Right ventricle myocardium superior (tissue), 1 donor: ENCODE results near the gene PLA2G4F. TPM values are rescaled to one million over a fixed set of nuclear protein-coding genes. Genes with fewer than 3 reads are reported as not detected.

Source experiments
- ATAC-seq: fragments of 200-7000 bp; cut with Tn5 transposase; one replicate; pipeline ENCODE4 v1.9.1; 2020; ENCODE audit warnings: mild to moderate bottlenecking; ENCODE audit not compliant: poor library complexity
- DNase-seq: peaks from one replicate; pipeline ENCODE4 v3.0.0-alpha.2; 2020
- intact Hi-C: fragments of 100-400 bp; cut with DNase I; formaldehyde crosslinking; loops from one replicate; pipeline ENCODE4 v1.11.2; 2022
- total RNA-seq: library from RNA; stranded (reverse); fragmentation: NEBNext Ultra II Directional; extraction: Animal tissue kit (Norgen Biotek cat#: 25700); gene quantifications from one replicate; pipeline ENCODE4 v1.2.1, GENCODE V29; 2021
- donor health status: DM: no; HTN: yes; CAD: no; lungs with severe emphysema.

The PLA2G4F gene
- total RNA-seq, 1 donor from 2014 or later: 4.6 TPM

DNA sequence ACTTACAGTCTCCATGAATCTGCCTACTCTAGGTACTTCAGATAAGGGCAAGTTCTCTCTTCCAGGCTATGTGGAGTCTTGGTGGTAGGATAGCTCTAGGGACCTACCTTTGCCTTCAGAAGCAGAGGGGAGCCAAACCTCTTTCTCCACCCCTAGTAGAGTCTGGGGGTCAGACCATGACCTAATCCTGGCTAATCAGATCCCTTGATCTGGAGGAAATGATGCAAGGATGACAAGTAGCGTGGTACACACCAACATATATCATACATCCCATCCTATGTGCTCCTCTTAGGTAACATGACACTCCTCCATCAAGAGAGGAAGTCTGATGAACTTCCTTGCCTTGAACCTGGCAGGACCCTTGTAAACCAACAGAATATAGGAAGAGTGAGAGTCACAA, 15.4 kb upstream of the PLA2G4F start:
- intact Hi-C loops: no loop called here
- no peak for DNase-seq
- no peak for ATAC-seq

DNA sequence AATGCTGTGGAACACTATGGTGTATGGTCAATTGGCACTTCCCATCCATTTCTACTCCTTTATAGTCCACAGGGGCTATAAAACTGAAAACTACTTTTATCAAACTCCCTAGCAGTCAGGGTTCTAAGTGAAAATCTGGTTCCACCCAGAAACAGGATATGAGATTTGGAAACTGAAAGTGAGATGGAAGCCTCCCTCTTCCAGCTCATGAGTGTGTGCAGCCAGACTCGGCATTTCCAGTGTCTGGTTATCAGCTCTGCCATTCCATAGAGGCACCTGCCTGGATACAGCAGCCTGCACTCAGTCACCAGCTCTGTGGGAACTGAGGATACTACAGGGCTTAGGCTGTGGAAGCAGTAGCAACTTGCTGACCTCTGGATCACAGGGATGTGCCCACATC, 14.7 kb upstream of the PLA2G4F start:
- DNase-seq (no peak), ATAC-seq (peak; percentile 20)
- intact Hi-C loops: no loop called here

DNA sequence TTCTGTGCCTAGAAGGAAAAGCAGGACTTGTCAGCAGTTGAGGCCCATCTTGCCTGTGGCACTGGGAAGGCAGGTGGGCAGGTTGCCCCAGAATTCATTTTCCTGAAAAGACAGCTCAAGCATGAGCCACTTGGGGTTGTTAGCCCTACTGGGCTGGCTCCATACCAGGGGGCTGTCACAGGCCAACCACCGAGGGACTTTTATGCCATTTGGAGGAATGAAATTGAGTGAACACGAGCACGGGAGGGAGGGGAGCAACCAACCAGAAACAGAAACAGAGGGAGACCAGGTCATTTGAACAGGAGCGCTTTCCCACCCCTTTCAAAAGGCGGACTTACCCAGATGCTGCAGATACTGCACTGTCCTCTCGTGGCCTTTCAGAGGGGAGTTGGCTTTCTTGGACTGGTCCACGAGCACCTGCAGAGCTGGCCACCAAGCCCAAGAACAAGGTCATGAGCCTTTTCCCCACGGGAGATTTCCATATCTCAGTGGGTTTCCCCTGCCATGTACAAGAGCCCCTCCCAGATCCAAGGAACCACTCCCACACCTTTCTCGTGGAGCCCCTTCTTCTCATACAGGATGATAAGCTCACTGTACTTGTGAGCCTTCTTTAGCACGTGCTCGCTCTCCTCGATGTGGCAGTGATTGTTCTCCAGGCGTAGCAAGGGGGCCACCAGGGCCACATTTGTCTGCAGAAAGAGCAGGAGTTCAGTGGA, 9.9 kb upstream of the PLA2G4F start:
- intact Hi-C loops: no loop called here
- DNase-seq (no peak), ATAC-seq (no peak)

DNA sequence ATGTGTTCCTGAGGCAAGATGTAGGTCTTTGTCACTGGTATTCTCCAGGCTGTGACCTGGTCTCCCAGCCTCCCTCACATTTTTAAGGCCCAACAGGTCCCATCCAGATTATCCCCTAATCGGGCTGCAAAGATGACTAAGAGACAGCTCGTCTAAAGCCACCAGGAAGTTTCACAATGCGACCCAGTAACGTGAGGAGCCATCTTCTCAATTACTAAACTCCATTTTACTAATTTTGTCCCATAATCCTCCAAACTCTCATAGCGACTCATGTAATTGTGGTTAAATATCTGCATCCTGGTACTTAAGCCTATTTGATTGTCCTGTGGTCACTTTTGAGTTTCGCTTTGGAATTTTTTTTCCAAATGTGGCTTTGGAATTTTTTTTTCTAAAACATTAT, 8.7 kb upstream of the PLA2G4F start:
- DNase-seq (no peak), ATAC-seq (no peak)
- intact Hi-C loops: no loop called here

DNA sequence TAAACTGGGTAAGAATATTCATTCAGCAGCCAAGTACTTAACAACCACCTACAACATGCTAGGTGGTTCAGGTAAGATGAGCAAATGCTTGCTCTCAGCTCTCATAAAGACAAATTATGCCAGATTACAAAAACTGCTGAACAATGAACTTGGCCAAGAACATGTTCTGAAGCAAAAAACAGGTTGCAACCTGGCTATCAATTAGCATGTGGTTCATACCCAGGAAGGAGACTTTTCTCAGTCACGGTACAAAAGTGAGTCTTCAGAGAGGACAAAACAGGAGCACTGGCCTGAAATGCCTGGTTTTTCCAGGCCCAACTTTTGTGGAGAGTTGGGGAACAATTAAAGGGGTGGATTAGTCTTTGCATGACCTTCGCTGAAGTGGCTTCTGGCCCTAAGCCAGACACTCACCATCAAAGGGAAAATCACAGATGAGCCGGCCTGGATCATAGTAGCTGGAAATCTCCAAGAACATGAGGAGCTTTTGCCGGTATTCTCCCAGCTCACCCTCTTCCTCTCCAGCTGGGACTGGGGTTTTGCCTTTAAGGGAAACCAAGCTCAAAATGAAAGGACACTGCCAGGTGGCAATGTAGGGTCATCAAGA, 7.6 kb upstream of the PLA2G4F start:
- intact Hi-C loops: no loop called here
- ATAC-seq (no peak), DNase-seq (no peak)

DNA sequence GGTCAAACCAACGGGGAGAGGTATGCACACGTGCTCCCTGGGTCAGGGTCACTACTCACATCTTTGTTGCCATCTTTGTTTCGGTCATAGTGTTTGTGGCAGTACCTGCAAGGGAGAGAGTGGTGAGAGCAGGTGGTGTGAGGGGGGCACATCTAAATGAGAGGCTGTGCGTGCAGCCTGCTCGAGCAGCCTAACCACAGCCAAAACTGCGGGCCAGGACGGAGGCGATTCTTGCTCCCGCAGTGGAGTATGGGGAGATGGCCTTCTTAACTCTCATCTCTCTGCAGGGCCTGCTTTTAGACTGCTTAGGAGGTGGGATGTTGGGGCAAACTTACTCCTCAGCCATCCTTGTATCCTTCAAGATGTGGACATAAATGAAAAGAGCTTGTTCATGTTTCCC, 6.9 kb upstream of the PLA2G4F start:
- DNase-seq: no peak
- ATAC-seq: no peak

DNA sequence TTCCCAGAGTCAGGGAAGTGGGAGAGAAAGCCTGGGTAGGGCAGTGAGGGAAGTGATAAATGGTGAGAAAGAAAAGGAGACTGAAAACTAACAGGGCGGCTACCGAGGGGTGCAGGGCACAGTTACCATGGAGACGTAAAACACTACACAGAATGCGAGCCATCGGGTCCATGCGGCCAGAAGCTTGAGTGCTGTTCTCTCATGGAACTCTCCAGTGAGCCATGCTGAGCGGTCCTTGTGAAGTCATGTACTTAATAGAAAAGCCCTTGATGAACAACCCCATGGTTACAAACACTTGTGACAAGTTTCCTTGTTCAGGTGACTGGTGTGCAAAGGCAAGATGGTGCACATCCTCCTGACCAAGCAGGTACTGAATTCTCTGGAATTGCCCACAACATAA, 3.7 kb upstream of the PLA2G4F start:
- ATAC-seq: no peak
- intact Hi-C loops: no loop called here
- no peak for DNase-seq

More for the DNA sequence above, 6.9 kb upstream of the PLA2G4F start:
- intact Hi-C loops: no loop called here

DNA sequence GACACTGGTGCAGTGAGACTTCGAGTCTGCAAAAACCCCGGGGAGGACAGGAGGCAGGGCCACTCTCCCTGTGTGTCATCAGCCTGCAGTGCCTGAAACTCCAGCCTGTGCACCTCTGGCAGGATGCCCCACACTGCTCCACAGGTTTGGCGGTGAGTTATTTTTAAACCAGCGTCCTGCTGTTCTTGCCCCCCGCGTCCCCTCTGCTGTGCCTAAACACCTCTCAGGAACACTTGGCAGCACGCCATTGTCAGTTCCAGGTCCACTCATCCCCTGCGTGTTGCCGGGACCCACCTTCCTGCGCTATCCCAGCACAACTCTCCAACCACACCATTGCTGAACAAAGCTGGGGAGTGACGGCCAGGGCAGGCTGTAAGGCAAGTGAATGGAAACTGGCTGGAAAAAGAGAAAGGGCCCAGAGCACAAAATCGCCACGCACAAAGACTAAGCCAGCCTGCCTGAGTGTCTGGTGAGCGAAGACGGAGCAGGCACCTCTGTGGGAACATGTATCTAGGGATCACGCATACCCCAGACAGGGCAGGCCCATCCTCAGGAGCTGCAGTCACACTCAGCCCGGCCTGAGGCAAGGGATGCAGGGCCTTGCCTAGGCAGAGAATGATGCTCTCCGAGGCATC, 3.1 kb upstream of the PLA2G4F start:
- intact Hi-C loops: no loop called here
- peak; percentile 79 for ATAC-seq
- peak; percentile 82 for DNase-seq

DNA sequence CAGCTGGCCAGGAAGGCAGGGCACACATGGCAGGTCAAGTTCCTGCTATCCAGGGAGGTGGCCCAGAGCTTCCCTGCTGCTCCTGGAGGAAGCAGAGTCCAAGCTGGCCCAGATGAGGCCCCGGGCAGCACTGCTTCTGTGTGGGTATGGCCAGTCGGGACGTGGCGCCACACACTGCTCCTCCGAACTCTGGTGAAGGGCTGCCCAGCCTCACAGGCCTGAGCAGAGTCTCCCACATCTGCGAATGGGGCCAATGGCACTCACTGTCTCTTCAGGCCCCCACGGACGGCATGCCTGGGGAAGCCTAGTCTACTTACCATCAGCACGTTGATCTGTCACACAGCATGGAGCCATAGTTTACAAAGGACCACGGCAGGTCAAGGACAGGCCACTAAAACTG, 2.5 kb upstream of the PLA2G4F start:
- intact Hi-C loops: no loop called here
- DNase-seq: no peak
- ATAC-seq: peak; percentile 2

DNA sequence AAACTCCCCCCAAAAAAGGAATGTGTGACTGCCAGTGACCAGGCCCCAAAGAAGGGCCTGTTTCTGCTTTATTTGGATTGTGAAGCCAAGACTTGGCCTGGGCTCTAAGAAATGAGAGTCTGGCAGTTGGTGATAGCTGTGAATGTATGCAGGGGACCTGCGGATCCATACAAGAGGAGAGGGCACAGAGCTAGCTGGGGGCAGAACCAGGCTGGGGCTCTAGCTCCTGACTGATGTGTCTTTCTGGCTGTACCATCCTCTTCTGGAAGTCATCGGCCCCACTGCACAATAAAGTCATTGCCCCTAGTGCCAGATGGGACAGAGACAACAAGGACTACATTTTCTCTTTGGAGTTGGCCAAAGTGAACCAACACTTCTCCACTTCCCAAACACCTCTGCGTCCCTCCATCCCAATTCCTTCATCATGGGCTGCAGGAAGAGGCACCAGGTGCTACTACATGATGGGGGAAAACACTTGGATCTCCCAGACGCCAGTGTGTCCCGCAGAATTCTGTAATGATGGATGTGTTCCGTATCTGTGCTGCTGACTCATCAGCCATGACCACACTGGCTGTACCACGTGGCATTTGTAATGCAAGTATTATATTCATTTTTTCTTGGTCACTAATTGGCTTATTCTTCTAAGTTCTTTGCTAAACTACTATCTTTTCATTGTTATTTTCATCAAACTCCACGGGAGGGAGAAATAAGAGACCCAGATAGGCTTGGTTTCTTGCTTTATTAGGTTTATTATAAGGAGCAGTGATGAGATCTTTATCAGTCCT, 1.7 kb upstream of the PLA2G4F start:
- no peak for ATAC-seq
- intact Hi-C loops: no loop called here
- no peak for DNase-seq

DNA sequence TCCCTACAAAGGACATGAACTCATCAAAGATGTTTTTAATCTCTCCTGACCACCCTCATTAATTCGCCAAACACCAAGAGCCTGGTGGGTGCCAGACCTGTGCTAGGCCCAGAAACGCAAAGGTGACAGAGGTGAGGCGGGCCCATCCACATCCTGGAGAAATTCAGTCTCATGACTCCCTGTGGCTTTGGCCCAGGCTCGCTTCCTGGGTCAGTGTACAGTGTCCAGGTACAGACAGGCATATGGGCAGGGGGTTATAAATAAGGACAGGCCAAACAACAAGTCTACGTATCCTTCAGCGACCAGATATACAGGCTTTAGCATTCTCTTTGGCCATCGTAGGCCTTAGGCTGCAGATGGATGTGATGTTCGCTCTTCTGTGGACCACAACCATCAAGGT, 945 bp upstream of the PLA2G4F start:
- DNase-seq (no peak), ATAC-seq (no peak)
- intact Hi-C loops: no loop called here

DNA sequence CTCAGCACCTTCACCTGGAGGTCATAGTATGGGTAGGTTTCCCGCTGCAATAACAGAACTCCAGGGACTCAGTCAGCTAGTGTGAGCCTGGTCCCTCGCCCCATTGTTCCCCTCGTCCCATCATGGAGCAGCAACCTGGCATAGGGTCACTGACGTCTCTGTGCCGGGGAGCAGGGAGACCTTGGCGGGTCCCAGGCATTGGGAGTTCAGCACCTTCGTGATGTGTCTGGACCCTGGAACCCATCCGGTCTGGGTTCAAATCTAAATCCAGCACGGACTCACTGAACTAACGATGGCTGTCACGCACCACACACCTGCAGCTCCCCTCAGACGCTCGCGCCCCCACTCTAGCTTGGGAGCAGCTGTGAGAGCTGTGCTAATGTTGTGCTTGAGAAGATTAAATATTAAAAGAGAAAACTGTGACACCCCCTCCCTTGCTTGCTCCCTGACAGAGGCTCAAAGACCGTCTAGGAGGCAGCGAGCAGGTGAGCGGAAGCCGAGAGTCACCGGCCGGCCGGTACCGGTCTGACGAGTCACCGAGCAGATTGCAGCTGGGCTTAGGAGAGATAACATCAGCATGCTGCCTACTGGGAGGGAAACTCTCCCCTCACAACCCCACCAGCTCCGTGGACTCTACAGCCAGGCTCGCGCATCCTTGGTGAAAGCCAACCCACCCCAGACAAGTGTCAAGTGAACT, 742 bp downstream of the PLA2G4F start:
- ATAC-seq (no peak), DNase-seq (no peak)
- intact Hi-C loops: no loop called here

DNA sequence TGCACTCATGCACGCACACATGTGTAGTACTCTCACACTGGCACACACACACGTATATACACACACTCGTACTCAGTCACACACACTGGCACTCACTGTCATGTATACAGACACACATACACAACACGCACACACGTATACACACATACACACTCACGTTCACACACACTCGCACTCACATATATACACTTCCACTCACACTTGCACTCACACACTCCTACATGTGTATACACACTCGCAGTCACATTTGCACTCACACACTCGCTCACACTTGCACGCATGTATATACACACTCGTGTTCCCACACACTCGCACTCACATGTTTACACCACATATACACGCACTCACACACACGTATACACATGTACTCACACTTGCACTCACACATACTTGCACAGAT, 1.5 kb downstream of the PLA2G4F start:
- DNase-seq (no peak), ATAC-seq (no peak)
- intact Hi-C loops: no loop called here

DNA sequence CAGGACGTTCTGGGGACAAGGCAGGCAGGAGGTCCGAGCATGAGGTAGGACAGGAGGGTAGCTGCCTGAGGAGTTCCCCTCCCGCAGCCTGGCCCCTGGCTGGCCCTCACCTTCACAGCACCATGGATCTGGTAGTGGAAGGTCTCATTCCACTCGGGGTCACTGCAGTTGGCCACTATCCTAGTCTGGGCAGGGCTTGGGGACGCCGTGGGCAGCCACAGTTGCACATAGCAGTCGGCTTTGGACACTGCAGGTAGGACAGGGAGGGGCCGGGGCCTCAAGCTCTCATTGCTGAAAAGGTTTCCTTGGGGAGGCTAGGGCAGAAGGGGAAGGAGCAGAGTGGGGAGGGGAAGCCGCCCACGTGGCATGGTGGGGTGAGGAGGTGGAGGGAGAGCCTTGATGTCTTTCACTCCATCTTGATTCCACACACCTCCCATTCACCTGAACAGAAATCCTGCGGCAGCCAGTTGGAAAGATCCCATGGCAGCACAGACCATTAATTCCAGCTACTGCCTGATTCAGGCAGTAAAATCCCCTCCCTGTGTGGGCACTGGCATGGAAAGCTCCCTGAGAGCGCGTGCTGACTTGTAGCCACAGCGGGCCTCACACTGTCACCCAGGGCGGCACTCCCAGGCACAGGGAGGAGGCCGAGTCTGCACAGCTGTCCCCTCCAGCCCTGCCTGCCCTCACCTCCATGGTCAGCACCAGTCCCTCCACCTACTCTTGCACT, 2.1 kb downstream of the PLA2G4F start:
- ATAC-seq (no peak), DNase-seq (peak; percentile 39)
- intact Hi-C loops: no loop called here

DNA sequence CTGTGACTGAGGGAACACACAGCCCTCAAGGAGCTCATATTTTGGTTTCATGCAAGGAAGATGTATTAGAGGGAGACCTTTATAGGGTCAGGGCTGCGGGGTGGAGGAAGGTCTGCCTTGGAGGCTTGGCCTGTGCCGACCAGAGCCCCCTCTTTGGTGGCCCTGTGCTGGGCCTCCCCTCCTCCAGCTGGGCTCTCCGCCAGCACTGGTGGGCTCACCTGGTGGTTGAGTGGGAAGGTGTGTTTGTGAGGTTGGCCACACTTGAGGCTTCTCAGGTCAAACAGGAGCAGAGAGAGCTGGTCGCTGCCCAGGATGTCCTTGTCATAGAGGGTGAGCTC, 2.6 kb downstream of the PLA2G4F start:
- intact Hi-C loops: no loop called here
- DNase-seq (no peak), ATAC-seq (no peak)

DNA sequence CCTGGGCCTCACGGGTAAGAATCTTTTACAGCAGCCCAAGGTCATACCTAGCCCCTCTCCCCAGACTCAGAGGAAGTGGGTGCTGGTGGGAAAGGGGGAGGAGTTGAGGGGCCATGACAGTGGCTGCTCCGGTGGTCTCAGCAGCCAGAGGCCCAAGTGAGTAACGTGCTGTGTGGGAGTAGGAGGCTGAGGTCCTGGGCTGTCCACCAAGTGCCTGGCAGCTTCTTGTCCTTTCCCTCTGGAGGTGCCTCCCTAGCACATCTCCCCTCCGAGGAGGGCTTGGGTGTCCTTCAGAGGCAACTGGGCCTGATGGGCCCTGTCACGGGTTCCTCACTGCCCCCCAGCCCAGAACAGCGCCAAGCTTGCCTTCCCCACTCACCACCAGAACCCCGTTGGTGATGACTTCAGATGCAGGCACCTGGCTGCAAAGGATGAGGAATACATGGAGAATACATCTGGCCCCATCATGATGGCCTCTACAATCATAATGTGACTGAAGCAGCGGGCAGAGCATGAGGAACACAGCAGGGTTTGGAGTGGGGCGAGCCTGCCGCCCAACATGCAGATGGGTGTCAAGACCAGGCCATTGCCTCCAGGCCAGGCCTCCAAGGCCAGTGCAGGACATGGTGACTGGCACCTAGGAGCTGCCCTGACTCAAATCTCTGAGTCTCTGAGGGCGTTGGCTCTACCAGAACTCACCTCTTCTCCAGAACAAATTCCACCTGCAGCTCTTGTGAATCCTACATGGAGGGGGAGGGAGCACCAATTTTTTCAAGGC, 3.3 kb downstream of the PLA2G4F start:
- DNase-seq (no peak), ATAC-seq (no peak)
- intact Hi-C loops: no loop called here

DNA sequence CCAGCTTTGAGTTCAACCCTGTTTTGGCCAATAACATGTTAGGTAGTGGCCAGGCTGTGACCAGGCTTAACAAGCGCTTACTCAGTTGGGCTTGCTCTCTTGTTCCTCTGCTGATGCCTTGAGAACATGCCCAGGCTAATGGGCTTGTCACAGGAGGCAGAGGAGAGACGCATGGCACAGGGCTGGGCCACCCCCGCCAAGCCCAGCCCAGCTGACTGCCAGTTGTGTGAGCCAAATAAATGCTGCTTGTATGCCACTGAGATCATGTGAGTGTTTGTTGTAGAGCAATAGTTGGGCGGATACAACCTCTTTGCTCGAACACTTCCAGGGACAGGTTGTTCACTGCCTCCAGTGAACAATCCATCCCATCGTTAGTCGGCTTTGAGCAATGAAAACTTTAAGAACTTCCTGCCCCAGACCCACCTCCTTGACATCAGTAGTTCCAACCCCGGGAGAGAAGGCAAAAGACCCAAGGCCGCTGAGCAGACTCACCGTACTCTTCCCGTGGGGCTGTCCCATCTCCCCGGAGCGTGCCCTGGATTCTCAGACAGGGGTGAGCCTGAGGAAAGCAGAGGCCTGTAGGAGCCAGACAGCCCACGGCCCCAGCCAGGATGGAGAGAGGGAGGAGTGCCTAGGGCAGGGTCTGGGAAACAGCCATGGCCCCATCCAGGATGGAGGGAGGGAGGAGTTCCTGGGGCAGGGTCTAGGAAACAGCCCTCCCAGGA, 4.1 kb downstream of the PLA2G4F start:
- ATAC-seq (peak; percentile 76), DNase-seq (peak; percentile 62)
- intact Hi-C loops: no loop called here
